SK-N-SH treated with all-trans-retinoic acid at 6 μM for 48 hours (cell line): Measurements from ENCODE around the gene ZFP36.
A peak's percentile ranks its signal among the peaks of the same experiment; 100 is the strongest.

Experiments used
- ATAC-seq: fragments of 200-7000 bp; cut with Tn5 transposase; 3 replicates; pipeline ENCODE4 v1.9.1; 2020; ENCODE audit warnings: mild to moderate bottlenecking, moderate library complexity
- ARNTL ChIP-seq: fragments of 450-650 bp; formaldehyde crosslinking; IDR thresholded peaks from 2 replicates; pipeline ENCODE4 v1.5.0; 2020; ENCODE audit warnings: low read depth, mild to moderate bottlenecking, moderate library complexity, borderline replicate concordance
- CSDC2 ChIP-seq: fragments of 250-450 bp; sonication (Bioruptor Pico); IDR thresholded peaks from 2 replicates; pipeline ENCODE4 v1.5.0; 2020; ENCODE audit warnings: mild to moderate bottlenecking, moderate library complexity
- ESRRG ChIP-seq: fragments of 250-450 bp; sonication (Bioruptor Pico); IDR thresholded peaks from 2 replicates; pipeline ENCODE4 v1.6.1; 2021; ENCODE audit warnings: mild to moderate bottlenecking
- GLIS3 ChIP-seq: fragments of 250-450 bp; sonication (Bioruptor Pico); IDR thresholded peaks from 2 replicates; pipeline ENCODE4 v1.5.0; 2020; ENCODE audit warnings: mild to moderate bottlenecking, moderate library complexity
- OSR1 ChIP-seq: fragments of 250-450 bp; sonication (Bioruptor Pico); IDR thresholded peaks from 2 replicates; pipeline ENCODE4 v1.8.0; 2022; ENCODE audit warnings: moderate library complexity, mild to moderate bottlenecking, inconsistent platforms
- RARB ChIP-seq: fragments of 250-450 bp; sonication (Bioruptor Pico); IDR thresholded peaks from 2 replicates; pipeline ENCODE4 v1.8.0; 2021; ENCODE audit warnings: mild to moderate bottlenecking, moderate library complexity
- SNAI2 ChIP-seq: fragments of 250-450 bp; sonication (Bioruptor Pico); IDR thresholded peaks from 2 replicates; pipeline ENCODE4 v1.5.0; 2020; ENCODE audit warnings: mild to moderate bottlenecking, moderate library complexity
- TCF4 ChIP-seq: fragments of 250-450 bp; sonication (Bioruptor Pico); IDR thresholded peaks from 2 replicates; pipeline ENCODE4 v1.8.0; 2021; ENCODE audit warnings: mild to moderate bottlenecking, moderate library complexity, borderline replicate concordance
- TOX ChIP-seq: fragments of 250-450 bp; sonication (Bioruptor Pico); IDR thresholded peaks from 2 replicates; pipeline ENCODE4 v1.8.0; 2021; ENCODE audit warnings: mild to moderate bottlenecking, moderate library complexity, borderline replicate concordance
- ZC3H10 ChIP-seq: fragments of 250-450 bp; sonication (Bioruptor Pico); IDR thresholded peaks from 2 replicates; pipeline ENCODE4 v1.5.1; 2021; ENCODE audit warnings: mild to moderate bottlenecking, moderate library complexity
- ZFP30 ChIP-seq: fragments of 450-650 bp; formaldehyde crosslinking; IDR thresholded peaks from 2 replicates; pipeline ENCODE4 v1.5.0; 2022; ENCODE audit warnings: mild to moderate bottlenecking, moderate library complexity
- ZNF565 ChIP-seq: fragments of 450-650 bp; formaldehyde crosslinking; conservative IDR thresholded peaks from 2 replicates; pipeline ENCODE4 v1.5.0; 2020; ENCODE audit warnings: low read depth, mild to moderate bottlenecking, moderate library complexity
- ZNF8 ChIP-seq: fragments of 450-650 bp; formaldehyde crosslinking; IDR thresholded peaks from 2 replicates; pipeline ENCODE4 v1.5.0; 2020; ENCODE audit warnings: mild to moderate bottlenecking, moderate library complexity
- TF ChIP-seq, protein P1 (sequence below): fragments of 250-450 bp; sonication (Bioruptor Pico); IDR thresholded peaks from 2 replicates; pipeline ENCODE4 v1.5.1; 2021; ENCODE audit warnings: mild to moderate bottlenecking, moderate library complexity
- TF ChIP-seq, protein P2 (sequence below): fragments of 250-450 bp; sonication (Bioruptor Pico); IDR thresholded peaks from 2 replicates; pipeline ENCODE4 v1.5.1; 2020; ENCODE audit warnings: low read depth, mild to moderate bottlenecking, moderate library complexity

The ZFP36 gene

DNA sequence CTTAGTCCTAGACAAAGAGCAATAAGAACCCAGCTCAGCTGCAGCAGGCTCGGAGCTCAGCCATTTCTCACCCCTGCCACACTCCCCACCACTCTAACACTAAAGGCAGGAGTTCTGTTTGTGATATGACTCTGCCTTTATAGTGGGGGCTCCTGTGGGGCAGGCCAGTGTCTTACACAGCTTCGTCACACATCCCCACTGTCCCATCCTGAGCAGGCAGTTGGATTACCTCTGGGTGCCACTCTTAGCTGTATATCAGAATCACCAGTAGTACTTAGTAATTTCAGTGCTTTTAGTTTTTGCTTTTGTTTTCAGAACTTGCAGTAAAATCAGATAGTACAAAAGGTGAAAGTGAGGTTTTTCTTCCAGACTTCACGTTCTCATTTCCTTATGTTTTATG is 47.6 kb upstream of the ZFP36 start:
- TF ChIP-seq RARB (CRISPR knock-in tag) = no peak
- no peak for ATAC-seq

DNA sequence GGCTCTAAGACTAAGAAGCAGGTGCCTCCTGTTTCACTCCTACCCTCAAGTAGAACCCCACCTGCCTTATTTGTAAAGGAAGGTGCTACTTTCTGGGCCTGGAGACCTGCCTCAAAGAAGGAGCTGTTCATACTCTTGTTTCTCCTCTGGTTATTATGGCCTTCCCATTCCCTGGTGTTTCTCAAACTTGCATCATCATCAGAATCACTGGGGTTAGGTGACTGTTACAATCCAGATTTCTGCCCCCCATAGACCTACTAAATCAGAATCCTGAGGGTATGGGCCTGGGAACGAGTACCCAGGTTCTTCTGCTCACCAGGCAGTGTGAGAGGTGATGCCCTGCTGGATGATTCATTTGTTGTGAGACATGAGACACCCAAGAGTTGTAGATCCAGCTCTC is 46.0 kb upstream of the ZFP36 start:
- no peak for ATAC-seq
- no peak for TF ChIP-seq ARNTL (CRISPR knock-in tag)
- TF ChIP-seq SNAI2 (CRISPR knock-in tag) = no peak
- TF ChIP-seq, protein P1, sequence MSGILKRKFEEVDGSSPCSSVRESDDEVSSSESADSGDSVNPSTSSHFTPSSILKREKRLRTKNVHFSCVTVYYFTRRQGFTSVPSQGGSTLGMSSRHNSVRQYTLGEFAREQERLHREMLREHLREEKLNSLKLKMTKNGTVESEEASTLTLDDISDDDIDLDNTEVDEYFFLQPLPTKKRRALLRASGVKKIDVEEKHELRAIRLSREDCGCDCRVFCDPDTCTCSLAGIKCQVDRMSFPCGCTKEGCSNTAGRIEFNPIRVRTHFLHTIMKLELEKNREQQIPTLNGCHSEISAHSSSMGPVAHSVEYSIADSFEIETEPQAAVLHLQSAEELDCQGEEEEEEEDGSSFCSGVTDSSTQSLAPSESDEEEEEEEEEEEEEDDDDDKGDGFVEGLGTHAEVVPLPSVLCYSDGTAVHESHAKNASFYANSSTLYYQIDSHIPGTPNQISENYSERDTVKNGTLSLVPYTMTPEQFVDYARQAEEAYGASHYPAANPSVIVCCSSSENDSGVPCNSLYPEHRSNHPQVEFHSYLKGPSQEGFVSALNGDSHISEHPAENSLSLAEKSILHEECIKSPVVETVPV (CRISPR knock-in tag) = no peak
- no peak for TF ChIP-seq OSR1
- TF ChIP-seq ZNF565 (CRISPR knock-in tag) = no peak
- TF ChIP-seq ESRRG (CRISPR knock-in tag) = no peak

DNA sequence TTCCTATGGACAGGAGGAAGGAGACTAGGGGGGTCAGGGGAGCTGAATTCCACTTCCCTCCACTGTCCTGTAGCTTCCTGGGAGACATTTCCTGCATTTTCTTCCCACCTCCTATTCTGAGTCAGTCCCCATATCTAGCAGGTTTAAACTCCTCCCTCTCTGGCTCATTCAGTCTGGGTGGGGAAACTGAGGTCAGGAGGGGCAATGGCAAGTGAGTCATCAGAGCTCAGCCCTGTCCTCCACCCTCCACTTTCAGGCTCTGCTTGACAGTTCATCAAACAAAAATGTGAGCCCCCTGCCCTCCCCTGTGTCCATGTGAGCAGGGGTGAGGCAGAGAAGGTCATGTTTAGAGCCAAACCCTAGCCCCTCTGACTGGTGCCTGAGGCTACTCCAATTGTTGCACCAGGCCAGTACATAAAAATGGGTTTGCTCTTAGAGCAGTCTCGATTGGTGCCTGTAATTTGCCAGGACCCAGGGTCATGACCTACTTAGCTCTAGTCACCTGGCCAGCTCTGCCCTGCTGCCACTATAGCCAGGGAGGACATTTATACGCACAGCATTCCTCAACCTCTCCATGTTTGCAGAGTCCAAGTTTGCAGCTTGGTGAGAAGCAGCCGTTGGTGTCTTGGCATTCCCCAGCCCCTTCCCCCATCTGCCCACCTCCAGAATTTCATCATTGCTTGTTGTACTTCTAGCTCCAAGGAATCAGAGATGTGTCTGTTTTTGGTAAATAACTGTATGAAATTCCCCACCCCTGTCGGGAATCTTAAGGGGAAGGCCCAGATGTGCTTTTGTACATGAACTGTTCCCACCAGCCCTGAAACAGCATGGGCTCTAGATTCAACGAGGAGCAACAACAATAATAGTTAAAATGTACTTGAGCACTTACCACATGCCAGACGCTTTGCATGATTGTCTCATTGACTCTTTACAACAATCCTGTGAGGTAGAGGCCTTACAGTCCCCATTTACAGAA is 43.7 kb upstream of the ZFP36 start:
- peak; percentile 17; the same call in 1 of the 3 replicates for ATAC-seq
- no peak for TF ChIP-seq GLIS3 (CRISPR knock-in tag)
- TF ChIP-seq ZNF8 (CRISPR knock-in tag) = no peak
- TF ChIP-seq OSR1 = no peak
- no peak for TF ChIP-seq ZC3H10
- TF ChIP-seq SNAI2 (CRISPR knock-in tag) = no peak
- TF ChIP-seq, protein P1 (CRISPR knock-in tag) = no peak
- TF ChIP-seq ESRRG (CRISPR knock-in tag) = no peak
- TF ChIP-seq ARNTL (CRISPR knock-in tag) = no peak
- TF ChIP-seq ZFP30 (CRISPR knock-in tag) = no peak

DNA sequence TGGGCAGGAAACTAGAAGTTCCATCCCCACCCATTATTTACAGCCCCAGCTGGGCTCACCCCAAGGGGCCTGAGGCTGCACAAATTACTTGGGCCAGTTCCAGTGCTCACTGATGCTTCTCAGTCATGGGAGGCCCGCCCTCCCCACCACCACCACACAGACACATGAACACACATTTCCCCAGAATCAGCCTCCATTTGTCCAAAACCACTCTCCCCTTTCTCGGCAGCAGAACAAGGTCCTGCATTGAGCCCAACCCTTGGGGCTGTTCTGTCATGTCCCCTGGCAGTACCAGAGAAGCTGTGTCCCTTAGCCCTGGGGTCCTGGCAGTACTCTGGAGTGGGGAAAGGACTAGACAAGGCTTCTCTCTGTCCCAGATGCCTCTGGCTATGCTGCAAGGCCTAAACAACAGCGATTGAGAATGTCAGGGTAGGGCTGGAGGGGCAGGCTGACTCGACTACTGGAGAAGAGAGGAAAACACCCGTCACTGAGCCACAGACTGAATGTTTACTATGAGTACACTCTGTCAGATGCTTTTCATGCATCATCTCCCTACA is 42.7 kb upstream of the ZFP36 start:
- ATAC-seq = no peak; the same call in 1 of the 3 replicates
- TF ChIP-seq CSDC2 (CRISPR knock-in tag) = no peak
- no peak for TF ChIP-seq RARB (CRISPR knock-in tag)
- TF ChIP-seq ESRRG (CRISPR knock-in tag) = no peak
- no peak for TF ChIP-seq ARNTL (CRISPR knock-in tag)
- TF ChIP-seq, protein P1 (CRISPR knock-in tag) = no peak

DNA sequence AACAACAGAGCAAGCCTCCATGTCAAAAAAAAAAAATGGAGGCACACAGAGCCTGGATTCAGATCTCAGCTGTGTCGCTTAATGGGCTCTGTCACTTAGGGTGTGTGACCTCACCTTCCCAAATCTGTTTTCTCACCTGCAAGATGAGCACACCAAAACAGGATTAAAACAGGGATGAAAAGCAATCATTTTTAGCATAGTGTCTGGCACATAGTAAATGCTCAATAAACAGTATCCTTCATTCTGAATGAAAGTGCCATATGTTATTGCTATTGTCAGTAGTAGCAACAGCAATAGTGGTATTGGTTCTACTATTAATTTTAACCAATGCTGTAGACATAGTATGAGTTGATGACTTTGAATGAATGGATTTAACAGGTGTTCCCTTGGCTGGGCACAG is 41.1 kb upstream of the ZFP36 start:
- TF ChIP-seq, protein P2, sequence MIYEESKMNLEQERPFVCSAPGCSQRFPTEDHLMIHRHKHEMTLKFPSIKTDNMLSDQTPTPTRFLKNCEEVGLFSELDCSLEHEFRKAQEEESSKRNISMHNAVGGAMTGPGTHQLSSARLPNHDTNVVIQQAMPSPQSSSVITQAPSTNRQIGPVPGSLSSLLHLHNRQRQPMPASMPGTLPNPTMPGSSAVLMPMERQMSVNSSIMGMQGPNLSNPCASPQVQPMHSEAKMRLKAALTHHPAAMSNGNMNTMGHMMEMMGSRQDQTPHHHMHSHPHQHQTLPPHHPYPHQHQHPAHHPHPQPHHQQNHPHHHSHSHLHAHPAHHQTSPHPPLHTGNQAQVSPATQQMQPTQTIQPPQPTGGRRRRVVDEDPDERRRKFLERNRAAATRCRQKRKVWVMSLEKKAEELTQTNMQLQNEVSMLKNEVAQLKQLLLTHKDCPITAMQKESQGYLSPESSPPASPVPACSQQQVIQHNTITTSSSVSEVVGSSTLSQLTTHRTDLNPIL = no peak
- TF ChIP-seq, protein P1 (CRISPR knock-in tag) = no peak
- TF ChIP-seq ZC3H10 (no peak), TCF4 (no peak)
- ATAC-seq = no peak

DNA sequence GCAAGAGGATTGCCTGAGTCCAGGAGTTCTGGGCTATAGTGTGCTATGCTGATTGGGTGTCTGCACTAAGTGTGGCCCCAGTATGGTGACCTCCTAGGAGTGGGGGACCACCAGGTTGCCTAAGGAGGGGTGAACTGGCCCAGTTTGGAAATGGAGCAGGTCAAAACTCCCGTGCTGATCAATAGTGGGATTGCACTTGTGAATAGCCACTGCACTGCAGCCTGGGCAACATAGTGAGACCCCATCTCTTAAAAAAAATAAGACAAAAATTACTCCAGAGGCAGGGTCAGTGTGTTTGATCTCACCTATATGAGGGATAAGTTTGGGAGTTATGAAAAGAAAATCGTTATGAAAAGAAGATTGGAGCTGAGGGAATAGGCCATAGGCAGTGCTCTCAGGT is 37.4 kb upstream of the ZFP36 start:
- TF ChIP-seq ARNTL (CRISPR knock-in tag) = no peak
- no peak for TF ChIP-seq ZNF8 (CRISPR knock-in tag)
- no peak for TF ChIP-seq ZC3H10
- TF ChIP-seq ESRRG (CRISPR knock-in tag) = no peak
- TF ChIP-seq, protein P2 = no peak
- no peak for TF ChIP-seq RARB (CRISPR knock-in tag)
- no peak for TF ChIP-seq TOX (CRISPR knock-in tag)
- no peak for TF ChIP-seq TCF4
- ATAC-seq = no peak
